Measurements from ENCODE around the gene POLDIP2. TPM values are rescaled to one million over a fixed set of nuclear protein-coding genes. Genes with fewer than 3 reads are reported as not detected.

The POLDIP2 gene
- total RNA-seq, 2 donors from 2014 or later, result 50.8 to 54.4 TPM

GRCh38 chr17:28395968-28396367 is 38.6 kb upstream of the POLDIP2 start:
- 86 to 87% methylated on average over 4 to 6 of the region's 6 CpGs for WGBS, 2 donors
- TF ChIP-seq POLR2A (IDR thresholded peaks at IDR 0.05), result no peak
- TF ChIP-seq, protein P1, sequence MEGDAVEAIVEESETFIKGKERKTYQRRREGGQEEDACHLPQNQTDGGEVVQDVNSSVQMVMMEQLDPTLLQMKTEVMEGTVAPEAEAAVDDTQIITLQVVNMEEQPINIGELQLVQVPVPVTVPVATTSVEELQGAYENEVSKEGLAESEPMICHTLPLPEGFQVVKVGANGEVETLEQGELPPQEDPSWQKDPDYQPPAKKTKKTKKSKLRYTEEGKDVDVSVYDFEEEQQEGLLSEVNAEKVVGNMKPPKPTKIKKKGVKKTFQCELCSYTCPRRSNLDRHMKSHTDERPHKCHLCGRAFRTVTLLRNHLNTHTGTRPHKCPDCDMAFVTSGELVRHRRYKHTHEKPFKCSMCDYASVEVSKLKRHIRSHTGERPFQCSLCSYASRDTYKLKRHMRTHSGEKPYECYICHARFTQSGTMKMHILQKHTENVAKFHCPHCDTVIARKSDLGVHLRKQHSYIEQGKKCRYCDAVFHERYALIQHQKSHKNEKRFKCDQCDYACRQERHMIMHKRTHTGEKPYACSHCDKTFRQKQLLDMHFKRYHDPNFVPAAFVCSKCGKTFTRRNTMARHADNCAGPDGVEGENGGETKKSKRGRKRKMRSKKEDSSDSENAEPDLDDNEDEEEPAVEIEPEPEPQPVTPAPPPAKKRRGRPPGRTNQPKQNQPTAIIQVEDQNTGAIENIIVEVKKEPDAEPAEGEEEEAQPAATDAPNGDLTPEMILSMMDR (IDR thresholded peaks at IDR 0.05), result no peak
- no peak overlapping the region for H3K4me3 ChIP-seq
- ATAC-seq (no peak), DNase-seq (no peak)
- no peaks in the 10 kb centered on the region for H3K4me1 ChIP-seq
- intact Hi-C loops (cut with DNase I), result no loop called here
- H3K27ac ChIP-seq, result no peak overlapping the region
- H3K9me3 ChIP-seq, result no peaks in the 10 kb centered on the region
- no peaks in the 10 kb centered on the region for H3K27me3 ChIP-seq
- H3K36me3 ChIP-seq (replicated peaks in 1 of 2; ENCODE audit: insufficient read depth in 1 of 2, low read depth in 2 of 2), result peaks cover 0 to 20% of the 10 kb centered on the region in 2 donors

- intact Hi-C loops (cut with DNase I), result no loop called here
- TF ChIP-seq POLR2A (IDR thresholded peaks at IDR 0.05), result no peak
- TF ChIP-seq, protein P1 (IDR thresholded peaks at IDR 0.05), result no peak
- no peak for ATAC-seq
- Histone ChIP-seq H3K9me3 (no peaks in the 10 kb centered on the region), H3K27ac (no peak overlapping the region), H3K36me3 (replicated peaks in 1 of 2; ENCODE audit: insufficient read depth in 1 of 2, low read depth in 2 of 2) (peaks cover 0 to 22% of the 10 kb centered on the region in 2 donors), H3K4me3 (no peak overlapping the region), H3K27me3 (no peaks in the 10 kb centered on the region), H3K4me1 (no peaks in the 10 kb centered on the region)
- no peak for DNase-seq
- WGBS, 2 donors, result 50 to 51% methylated on average over 2 of the region's 2 CpGs
Observed at GRCh38 chr17:28395426-28395825, 38.1 kb upstream of the POLDIP2 start.

GRCh38 chr17:28394337-28395116 is 37.2 kb upstream of the POLDIP2 start:
- TF ChIP-seq POLR2A (IDR thresholded peaks at IDR 0.05), result no peak
- TF ChIP-seq, protein P1 (IDR thresholded peaks at IDR 0.05), result no peak
- Histone ChIP-seq H3K27me3 (no peaks in the 10 kb centered on the region), H3K4me3 (no peak overlapping the region), H3K9me3 (no peaks in the 10 kb centered on the region), H3K36me3 (replicated peaks in 1 of 2; ENCODE audit: insufficient read depth in 1 of 2, low read depth in 2 of 2) (peaks cover 0 to 26% of the 10 kb centered on the region in 2 donors), H3K4me1 (no peaks in the 10 kb centered on the region), H3K27ac (no peak overlapping the region)
- WGBS, 2 donors, result 72 to 80% methylated on average over 7 of the region's 7 CpGs
- intact Hi-C loops (cut with DNase I), result no loop called here
- DNase-seq (no peak), ATAC-seq (no peak)

- H3K9me3 ChIP-seq, result no peaks in the 10 kb centered on the region
- H3K27ac ChIP-seq, result no peak overlapping the region
- H3K36me3 ChIP-seq (replicated peaks in 1 of 2; ENCODE audit: insufficient read depth in 1 of 2, low read depth in 2 of 2), result peaks cover 0 to 35% of the 10 kb centered on the region in 2 donors
- 84 to 89% methylated on average over 10 of the region's 10 CpGs for WGBS, 2 donors
- H3K4me3 ChIP-seq, result no peak overlapping the region
- H3K27me3 ChIP-seq, result no peaks in the 10 kb centered on the region
- intact Hi-C loops (cut with DNase I), result no loop called here
- peaks cover 2% of the 10 kb centered on the region for H3K4me1 ChIP-seq
- ATAC-seq, result no peak
- DNase-seq, result no peak
- TF ChIP-seq POLR2A (IDR thresholded peaks at IDR 0.05), result no peak
- TF ChIP-seq, protein P1 (IDR thresholded peaks at IDR 0.05), result no peak
Observed at GRCh38 chr17:28392491-28392890, 35.2 kb upstream of the POLDIP2 start.

GRCh38 chr17:28391401-28391800 is 34.1 kb upstream of the POLDIP2 start:
- Histone ChIP-seq H3K9me3 (no peaks in the 10 kb centered on the region), H3K27ac (no peak overlapping the region), H3K4me1 (peaks cover 4% of the 10 kb centered on the region), H3K4me3 (no peak overlapping the region), H3K27me3 (no peaks in the 10 kb centered on the region), H3K36me3 (replicated peaks in 1 of 2; ENCODE audit: insufficient read depth in 1 of 2, low read depth in 2 of 2) (peaks cover 0 to 33% of the 10 kb centered on the region in 2 donors)
- ATAC-seq, result no peak
- intact Hi-C loops (cut with DNase I), result no loop called here
- no peak for DNase-seq
- no peak for TF ChIP-seq POLR2A (IDR thresholded peaks at IDR 0.05)
- TF ChIP-seq, protein P1 (IDR thresholded peaks at IDR 0.05), result no peak
- WGBS, 2 donors, result 50 to 56% methylated on average over 2 of the region's 2 CpGs
